Measurements from ENCODE around the gene GLTPD2. TPM values are rescaled to one million over a fixed set of nuclear protein-coding genes. Genes with fewer than 3 reads are reported as not detected.
A peak's percentile ranks its signal among the peaks of the same experiment; 100 is the strongest.

Gene GLTPD2
- polyA plus RNA-seq, 1 donor, result 34.4 TPM

DNA sequence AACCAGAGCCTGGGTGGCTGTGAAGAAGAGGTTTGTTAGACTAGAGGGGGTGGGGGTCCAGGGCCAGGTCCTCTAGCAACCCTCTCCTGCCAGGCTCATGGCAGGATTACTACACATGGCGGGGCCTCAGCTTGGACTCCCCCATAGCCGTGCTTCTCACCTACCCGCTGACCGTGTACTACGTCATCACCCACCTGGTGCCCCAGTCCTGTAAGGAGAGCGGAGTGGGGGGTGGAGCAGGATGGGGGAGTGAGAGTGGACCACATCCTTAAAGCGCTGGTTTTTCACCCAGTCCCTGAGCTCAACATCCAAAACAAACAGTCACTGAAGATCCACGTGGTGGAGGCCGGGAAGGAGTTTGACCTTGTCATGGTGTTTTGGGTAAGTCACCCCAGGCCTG lies 44.9 kb upstream of the GLTPD2 start:
- peaks cover 44% of the 10 kb centered on the region for H3K27me3 ChIP-seq (ENCODE audit: control insufficient read depth, insufficient read depth, low read length)
- H3K27ac ChIP-seq (ENCODE audit: low read length), result no peak overlapping the region
- H3K9me3 ChIP-seq (ENCODE audit: control insufficient read depth, low read depth, low read length), result no peaks in the 10 kb centered on the region
- no peaks in the 10 kb centered on the region for H3K36me3 ChIP-seq (ENCODE audit: control insufficient read depth, insufficient read depth, low read length)
- DNase-seq, result no peak
- H3K4me1 ChIP-seq (ENCODE audit: control insufficient read depth, insufficient read depth, low read length), result peaks cover 12% of the 10 kb centered on the region
- H3K4me3 ChIP-seq (ENCODE audit: low read length), result no peak overlapping the region
- WGBS (ENCODE audit: insufficient coverage, low lambda C conversion rate), result no CpG with 5 or more reads among the region's 9 CpGs

DNA sequence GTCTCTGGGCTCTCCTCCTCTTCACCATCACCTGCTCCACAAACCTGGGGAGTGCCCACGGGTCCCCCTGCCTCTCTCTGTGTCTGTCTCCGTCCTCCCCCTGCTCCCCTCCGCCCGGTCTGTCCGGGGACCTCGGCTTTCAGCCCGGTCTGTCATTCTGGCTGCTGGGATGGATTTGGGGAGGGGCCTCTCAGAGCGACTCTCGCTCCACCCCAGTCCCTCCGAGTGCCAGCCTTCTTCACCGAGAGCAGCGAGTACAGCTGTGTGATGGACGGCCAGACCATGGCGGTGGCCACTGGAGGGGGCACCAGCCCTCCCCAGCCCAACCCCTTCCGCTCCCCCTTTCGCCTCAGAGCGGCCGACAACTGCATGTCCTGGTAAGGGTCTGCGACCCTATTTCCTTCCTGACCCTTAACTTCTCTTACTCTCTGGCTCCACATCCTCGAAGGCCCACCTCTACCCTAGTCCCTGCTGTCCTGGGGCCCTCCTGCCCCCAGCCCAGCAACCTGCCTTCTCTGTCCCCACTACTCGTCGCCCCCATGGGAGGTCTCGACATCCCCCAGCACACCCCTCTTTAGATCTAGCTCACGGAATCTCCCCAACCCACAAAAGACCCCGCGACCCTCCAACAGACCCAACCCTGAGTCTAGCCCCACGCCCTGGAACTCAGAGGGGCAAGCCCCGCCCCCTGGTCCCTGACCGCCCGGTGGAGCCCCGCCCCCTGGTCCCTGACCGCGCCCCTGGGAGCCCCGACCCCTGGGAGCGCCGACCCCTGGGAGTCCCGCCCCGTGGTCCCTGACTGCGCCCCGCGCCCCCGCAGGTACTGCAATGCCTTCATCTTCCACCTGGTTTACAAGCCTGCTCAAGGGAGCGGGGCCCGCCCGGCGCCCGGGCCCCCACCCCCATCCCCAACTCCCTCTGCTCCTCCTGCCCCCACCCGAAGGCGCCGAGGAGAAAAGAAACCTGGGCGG lies 43.5 kb upstream of the GLTPD2 start:
- Histone ChIP-seq H3K27ac (ENCODE audit: low read length) (no peak overlapping the region), H3K27me3 (ENCODE audit: control insufficient read depth, insufficient read depth, low read length) (peaks cover 39% of the 10 kb centered on the region), H3K36me3 (ENCODE audit: control insufficient read depth, insufficient read depth, low read length) (no peaks in the 10 kb centered on the region), H3K9me3 (ENCODE audit: control insufficient read depth, low read depth, low read length) (no peaks in the 10 kb centered on the region), H3K4me1 (ENCODE audit: control insufficient read depth, insufficient read depth, low read length) (peaks cover 9% of the 10 kb centered on the region), H3K4me3 (ENCODE audit: low read length) (no peak overlapping the region)
- no peak for DNase-seq
- 0% methylated on average over 1 of the region's 51 CpGs for WGBS (ENCODE audit: insufficient coverage, low lambda C conversion rate)

DNA sequence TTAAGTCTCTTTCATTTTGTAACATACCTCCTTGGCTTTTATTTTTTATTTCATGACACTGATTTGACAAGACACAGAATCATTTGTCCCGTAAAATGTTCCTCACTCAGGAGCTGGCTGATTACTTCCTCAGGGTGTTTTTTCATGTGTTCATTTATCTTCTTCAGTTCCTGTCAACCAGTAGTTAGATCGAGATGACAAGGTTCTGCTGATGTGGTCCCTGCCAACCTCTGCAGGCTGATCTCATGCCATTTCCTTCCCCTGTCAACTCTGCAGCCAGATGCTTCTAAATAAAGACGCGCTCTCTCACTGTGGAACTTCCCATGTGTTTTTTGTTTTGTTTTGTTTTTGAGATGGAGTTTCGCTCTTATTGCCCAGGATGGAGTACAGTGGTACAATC lies 40.9 kb upstream of the GLTPD2 start:
- DNase-seq, result no peak
- no CpG with 5 or more reads among the region's 5 CpGs for WGBS (ENCODE audit: insufficient coverage, low lambda C conversion rate)
- Histone ChIP-seq H3K9me3 (ENCODE audit: control insufficient read depth, low read depth, low read length) (no peaks in the 10 kb centered on the region), H3K27ac (ENCODE audit: low read length) (no peak overlapping the region), H3K36me3 (ENCODE audit: control insufficient read depth, insufficient read depth, low read length) (no peaks in the 10 kb centered on the region), H3K27me3 (ENCODE audit: control insufficient read depth, insufficient read depth, low read length) (peaks cover 34% of the 10 kb centered on the region), H3K4me1 (ENCODE audit: control insufficient read depth, insufficient read depth, low read length) (peaks cover 9% of the 10 kb centered on the region), H3K4me3 (ENCODE audit: low read length) (no peak overlapping the region)

DNA sequence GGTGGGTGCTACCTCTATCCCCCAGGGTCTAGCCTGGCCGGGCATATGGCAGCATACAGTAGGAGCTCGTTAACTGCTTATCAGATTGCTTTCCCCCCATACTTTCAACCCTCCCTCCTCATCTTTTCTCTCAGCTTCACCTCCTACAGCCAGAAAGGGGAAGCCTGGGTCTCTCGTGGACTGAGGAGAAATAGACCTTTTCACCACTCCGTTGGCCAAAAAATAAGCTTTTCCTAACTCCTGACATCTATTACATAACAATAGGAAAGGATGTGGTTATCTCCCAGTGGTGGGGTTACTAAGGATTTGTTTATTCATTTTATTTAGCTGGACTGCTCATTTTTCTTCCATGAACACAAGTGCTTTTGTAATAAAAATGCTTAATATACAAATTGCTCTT lies 40.1 kb upstream of the GLTPD2 start:
- H3K4me1 ChIP-seq (ENCODE audit: control insufficient read depth, insufficient read depth, low read length), result peaks cover 9% of the 10 kb centered on the region
- DNase-seq, result no peak
- WGBS (ENCODE audit: insufficient coverage, low lambda C conversion rate), result no CpG with 5 or more reads among the region's 4 CpGs
- no peaks in the 10 kb centered on the region for H3K9me3 ChIP-seq (ENCODE audit: control insufficient read depth, low read depth, low read length)
- no peak overlapping the region for H3K27ac ChIP-seq (ENCODE audit: low read length)
- no peaks in the 10 kb centered on the region for H3K36me3 ChIP-seq (ENCODE audit: control insufficient read depth, insufficient read depth, low read length)
- H3K27me3 ChIP-seq (ENCODE audit: control insufficient read depth, insufficient read depth, low read length), result peaks cover 32% of the 10 kb centered on the region
- no peak overlapping the region for H3K4me3 ChIP-seq (ENCODE audit: low read length)

DNA sequence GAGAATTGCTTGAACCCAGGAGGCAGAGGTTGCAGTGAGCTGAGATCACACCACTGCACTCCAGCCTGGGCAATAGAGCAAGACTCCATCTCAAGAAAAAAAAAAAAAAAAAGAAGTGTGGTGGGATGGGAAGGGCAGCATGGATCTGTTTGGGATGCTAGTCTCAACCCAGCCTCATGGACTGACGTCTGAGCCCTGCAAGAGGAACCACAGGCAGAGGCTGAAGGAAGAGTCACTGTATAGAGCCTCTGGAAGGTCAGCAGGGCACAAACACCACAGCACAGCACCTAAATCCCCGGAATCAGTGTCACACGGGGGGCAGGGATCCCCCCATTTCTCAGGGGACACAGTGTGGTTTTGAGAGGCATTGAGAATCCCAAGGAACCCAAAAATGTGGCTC lies 38.2 kb upstream of the GLTPD2 start:
- no CpG with 5 or more reads among the region's 3 CpGs for whole genome bisulfite sequencing (ENCODE audit: insufficient coverage, low lambda C conversion rate)
- no peaks in the 10 kb centered on the region for H3K36me3 ChIP-seq (ENCODE audit: control insufficient read depth, insufficient read depth, low read length)
- H3K9me3 ChIP-seq (ENCODE audit: control insufficient read depth, low read depth, low read length), result no peaks in the 10 kb centered on the region
- peaks cover 16% of the 10 kb centered on the region for H3K27me3 ChIP-seq (ENCODE audit: control insufficient read depth, insufficient read depth, low read length)
- no peaks in the 10 kb centered on the region for H3K4me1 ChIP-seq (ENCODE audit: control insufficient read depth, insufficient read depth, low read length)
- no peak overlapping the region for H3K27ac ChIP-seq (ENCODE audit: low read length)
- H3K4me3 ChIP-seq (ENCODE audit: low read length), result no peak overlapping the region
- no peak for DNase-seq

DNA sequence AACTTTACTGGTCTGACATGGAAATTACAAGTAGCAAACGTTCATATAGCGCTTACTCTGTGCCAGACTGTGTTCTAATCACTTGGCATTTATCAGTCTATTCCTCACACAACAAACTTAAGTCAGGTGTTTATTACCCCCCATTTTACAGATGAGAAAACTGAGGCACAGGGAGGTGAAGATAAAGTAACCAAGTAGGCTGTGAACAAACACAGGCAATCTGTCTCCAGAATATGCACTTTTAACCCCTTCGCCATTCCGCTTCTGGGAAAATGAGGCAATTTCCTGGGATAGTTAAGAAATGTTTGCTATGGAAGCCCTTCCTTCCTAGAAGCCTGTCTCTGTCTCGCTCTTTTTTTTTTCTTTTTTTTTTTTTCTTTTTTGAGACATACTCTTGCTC lies 36.8 kb upstream of the GLTPD2 start:
- DNase-seq, result no peak
- no peak overlapping the region for H3K27ac ChIP-seq (ENCODE audit: low read length)
- peaks cover 9% of the 10 kb centered on the region for H3K27me3 ChIP-seq (ENCODE audit: control insufficient read depth, insufficient read depth, low read length)
- WGBS (ENCODE audit: insufficient coverage, low lambda C conversion rate), result 29% methylated on average over 1 of the region's 5 CpGs
- no peaks in the 10 kb centered on the region for H3K36me3 ChIP-seq (ENCODE audit: control insufficient read depth, insufficient read depth, low read length)
- H3K4me3 ChIP-seq (ENCODE audit: low read length), result no peak overlapping the region
- H3K4me1 ChIP-seq (ENCODE audit: control insufficient read depth, insufficient read depth, low read length), result no peaks in the 10 kb centered on the region
- H3K9me3 ChIP-seq (ENCODE audit: control insufficient read depth, low read depth, low read length), result no peaks in the 10 kb centered on the region

DNA sequence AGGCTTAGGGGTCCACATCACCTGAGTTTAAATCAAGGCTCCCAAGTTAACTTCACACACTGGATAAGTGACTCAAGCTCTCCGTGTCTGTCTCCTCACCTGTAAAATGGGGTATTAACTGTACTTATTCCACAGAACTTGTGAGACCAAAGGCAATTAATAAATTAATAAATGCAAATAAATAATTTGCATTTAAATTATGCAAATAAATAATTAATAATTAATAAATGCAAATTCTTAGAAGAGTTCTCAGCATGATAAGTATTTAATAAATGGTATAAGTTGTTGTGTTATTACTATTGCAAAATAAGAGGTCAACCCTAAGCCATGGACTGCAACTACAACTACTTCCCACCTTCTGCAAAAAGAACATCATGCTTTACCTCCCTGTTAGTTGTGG lies 35.4 kb upstream of the GLTPD2 start:
- no peak overlapping the region for H3K4me3 ChIP-seq (ENCODE audit: low read length)
- no CpG with 5 or more reads among the region's 1 CpG for WGBS (ENCODE audit: insufficient coverage, low lambda C conversion rate)
- no peaks in the 10 kb centered on the region for H3K9me3 ChIP-seq (ENCODE audit: control insufficient read depth, low read depth, low read length)
- DNase-seq, result no peak
- H3K27ac ChIP-seq (ENCODE audit: low read length), result no peak overlapping the region
- H3K27me3 ChIP-seq (ENCODE audit: control insufficient read depth, insufficient read depth, low read length), result peaks cover 9% of the 10 kb centered on the region
- no peaks in the 10 kb centered on the region for H3K4me1 ChIP-seq (ENCODE audit: control insufficient read depth, insufficient read depth, low read length)
- no peaks in the 10 kb centered on the region for H3K36me3 ChIP-seq (ENCODE audit: control insufficient read depth, insufficient read depth, low read length)

DNA sequence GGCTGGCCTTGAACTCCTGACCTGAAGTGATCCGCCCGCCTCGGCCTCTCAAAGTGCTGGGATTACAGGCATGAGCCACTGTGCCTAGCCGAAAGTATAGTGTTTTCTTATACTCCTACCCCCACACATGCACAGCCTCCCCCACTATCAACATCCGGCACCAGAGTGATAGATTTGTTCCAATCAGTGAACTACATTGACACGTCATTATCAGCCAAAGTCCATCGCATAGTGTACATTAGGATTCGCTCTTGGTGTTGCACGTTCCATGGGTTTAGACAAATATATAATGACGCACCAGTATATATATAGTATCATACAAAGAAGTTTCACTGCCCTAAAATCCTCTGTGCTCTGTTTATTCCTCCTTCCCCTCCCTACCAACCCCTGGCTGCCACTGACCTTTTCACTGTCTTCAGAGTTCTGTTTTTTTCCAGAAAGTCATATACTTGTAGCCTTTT lies 29.0 kb upstream of the GLTPD2 start:
- H3K27ac ChIP-seq (ENCODE audit: low read length), result peak overlapping the region; percentile 39
- no CpG with 5 or more reads among the region's 10 CpGs for whole genome bisulfite sequencing (ENCODE audit: insufficient coverage, low lambda C conversion rate)

DNA sequence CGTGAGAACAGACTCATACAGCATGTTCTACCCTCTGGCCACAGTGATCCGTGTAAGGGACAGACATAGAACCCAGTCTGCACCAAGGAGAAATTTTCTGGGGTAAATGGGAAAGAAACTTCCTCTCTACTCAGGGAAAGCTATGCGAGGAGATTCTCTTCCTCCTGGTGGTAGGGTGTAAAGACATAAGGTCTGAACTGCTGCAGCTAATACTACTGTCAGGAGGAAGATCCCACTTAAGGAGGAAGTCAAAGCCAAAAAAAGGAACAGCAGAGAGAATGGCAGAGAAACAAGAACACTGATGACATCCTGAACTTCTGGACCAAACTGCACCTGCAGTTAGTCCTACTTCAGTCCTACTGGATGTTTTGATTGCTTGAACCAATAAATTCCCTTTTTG lies 24.2 kb upstream of the GLTPD2 start:
- Histone ChIP-seq H3K4me1 (ENCODE audit: control insufficient read depth, insufficient read depth, low read length) (no peaks in the 10 kb centered on the region), H3K27me3 (ENCODE audit: control insufficient read depth, insufficient read depth, low read length) (no peaks in the 10 kb centered on the region), H3K36me3 (ENCODE audit: control insufficient read depth, insufficient read depth, low read length) (no peaks in the 10 kb centered on the region), H3K9me3 (ENCODE audit: control insufficient read depth, low read depth, low read length) (no peaks in the 10 kb centered on the region), H3K27ac (ENCODE audit: low read length) (no peak overlapping the region), H3K4me3 (ENCODE audit: low read length) (no peak overlapping the region)
- no CpG with 5 or more reads among the region's 3 CpGs for WGBS (ENCODE audit: insufficient coverage, low lambda C conversion rate)
- DNase-seq, result no peak

More for the DNA sequence above, 29.0 kb upstream of the GLTPD2 start:
- Histone ChIP-seq H3K4me1 (ENCODE audit: control insufficient read depth, insufficient read depth, low read length) (no peaks in the 10 kb centered on the region), H3K36me3 (ENCODE audit: control insufficient read depth, insufficient read depth, low read length) (no peaks in the 10 kb centered on the region), H3K9me3 (ENCODE audit: control insufficient read depth, low read depth, low read length) (no peaks in the 10 kb centered on the region), H3K4me3 (ENCODE audit: low read length) (no peak overlapping the region), H3K27me3 (ENCODE audit: control insufficient read depth, insufficient read depth, low read length) (no peaks in the 10 kb centered on the region)
- DNase-seq, result peak; percentile 86 to 94

DNA sequence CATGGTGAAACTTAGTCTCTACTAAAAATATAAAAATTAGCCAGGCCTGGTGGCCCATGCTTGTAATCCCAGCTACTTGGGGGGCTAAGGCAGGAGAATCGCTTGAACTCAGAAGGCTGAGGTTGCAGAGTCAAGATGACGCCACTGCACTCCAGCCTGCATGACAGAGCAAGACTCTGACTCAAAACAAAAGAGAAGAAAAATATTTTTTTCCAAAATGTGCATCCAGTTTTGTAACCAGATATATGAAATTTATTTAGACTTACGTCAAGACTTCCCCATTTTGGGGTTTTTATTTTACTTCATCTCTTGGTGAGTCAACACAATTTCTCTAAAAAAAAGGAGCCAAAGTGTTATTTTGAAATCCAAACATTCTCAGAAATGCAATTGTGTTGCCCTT lies 22.6 kb upstream of the GLTPD2 start:
- no CpG with 5 or more reads among the region's 3 CpGs for WGBS (ENCODE audit: insufficient coverage, low lambda C conversion rate)
- H3K27ac ChIP-seq (ENCODE audit: low read length), result no peak overlapping the region

DNA sequence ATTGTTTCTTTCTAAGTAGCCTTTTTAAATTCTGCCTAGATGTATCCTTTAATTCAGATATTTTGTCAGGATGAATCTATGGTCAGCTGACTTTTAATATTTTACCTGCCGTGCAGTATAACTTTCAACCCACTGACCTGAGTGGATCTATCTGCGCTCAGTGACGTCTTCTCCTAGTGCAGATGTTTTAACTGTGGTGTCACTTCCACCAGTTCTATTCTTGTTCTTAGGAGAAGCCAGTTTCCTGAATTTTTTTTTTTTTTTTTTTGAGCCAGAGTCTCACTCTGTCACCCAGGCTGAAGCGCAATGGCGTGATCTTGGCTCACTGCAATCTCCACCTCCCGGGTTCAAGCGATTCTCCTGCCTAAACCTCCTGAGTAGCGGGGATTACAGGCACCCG lies 22.0 kb upstream of the GLTPD2 start:
- Histone ChIP-seq H3K4me1 (ENCODE audit: control insufficient read depth, insufficient read depth, low read length) (peaks cover 14% of the 10 kb centered on the region), H3K9me3 (ENCODE audit: control insufficient read depth, low read depth, low read length) (no peaks in the 10 kb centered on the region), H3K36me3 (ENCODE audit: control insufficient read depth, insufficient read depth, low read length) (no peaks in the 10 kb centered on the region), H3K27me3 (ENCODE audit: control insufficient read depth, insufficient read depth, low read length) (no peaks in the 10 kb centered on the region), H3K27ac (ENCODE audit: low read length) (no peak overlapping the region), H3K4me3 (ENCODE audit: low read length) (no peak overlapping the region)
- DNase-seq, result no peak
- no CpG with 5 or more reads among the region's 9 CpGs for WGBS (ENCODE audit: insufficient coverage, low lambda C conversion rate)

More for the DNA sequence above, 22.6 kb upstream of the GLTPD2 start:
- DNase-seq, result no peak
- no peaks in the 10 kb centered on the region for H3K27me3 ChIP-seq (ENCODE audit: control insufficient read depth, insufficient read depth, low read length)
- peaks cover 10% of the 10 kb centered on the region for H3K4me1 ChIP-seq (ENCODE audit: control insufficient read depth, insufficient read depth, low read length)
- H3K9me3 ChIP-seq (ENCODE audit: control insufficient read depth, low read depth, low read length), result no peaks in the 10 kb centered on the region
- H3K4me3 ChIP-seq (ENCODE audit: low read length), result no peak overlapping the region
- H3K36me3 ChIP-seq (ENCODE audit: control insufficient read depth, insufficient read depth, low read length), result no peaks in the 10 kb centered on the region

Measured in large intestine (tissue), 3 donors.